GM12892 (cell line): ENCODE data around the gene TBC1D5.

ENCODE experiments used
- POLR2A ChIP-seq: IDR thresholded peaks from 2 replicates; pipeline ENCODE4 v1.6.1; 2011; ENCODE audit warnings: low read depth, low read length, control low read depth
- POLR2AphosphoS5 ChIP-seq: IDR thresholded peaks from 2 replicates; pipeline ENCODE4 v1.6.1; 2011; ENCODE audit warnings: low read depth, low read length, control low read depth
- TAF1 ChIP-seq: IDR thresholded peaks from 2 replicates; pipeline ENCODE4 v1.6.1; 2011; ENCODE audit warnings: low read depth, mild to moderate bottlenecking, control low read depth, low read length, borderline replicate concordance

DNA sequence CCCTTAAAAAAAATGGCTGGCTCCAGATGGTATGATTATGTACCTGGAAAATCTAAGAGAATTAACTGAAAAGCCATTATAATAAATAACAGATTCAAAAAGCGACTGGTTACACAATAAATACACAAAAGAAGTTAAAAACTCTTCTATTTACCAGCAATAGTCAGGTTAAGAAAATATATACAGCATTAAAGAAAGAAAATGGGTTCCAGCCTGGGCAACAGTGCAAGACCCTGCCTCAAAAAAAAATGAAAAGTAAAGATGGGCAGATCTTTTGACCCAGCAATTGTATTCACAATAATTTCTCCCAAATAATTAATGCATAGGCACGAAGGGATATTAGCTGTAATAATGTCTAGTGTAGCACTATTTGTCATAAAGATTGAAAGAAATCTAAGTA is 8.7 kb downstream of the TBC1D5 start:
- TF ChIP-seq POLR2A (no peak), POLR2AphosphoS5 (no peak), TAF1 (no peak)
